ENCODE measurements around the gene KEAP1. TPM values are rescaled to one million over a fixed set of nuclear protein-coding genes. Genes with fewer than 3 reads are reported as not detected.
A peak's percentile ranks its signal among the peaks of the same experiment; 100 is the strongest.

KEAP1 gene
- total and polyA plus RNA-seq, 2 of the 8 experiments (the other 6 are each of a cell fraction or from before 2014, with no cell fraction given), result 80.6 to 106 TPM

GRCh38 chr19:10502524-10503001 is 593 bp downstream of the KEAP1 start (continued):
- TF ChIP-seq PHF8 (conservative IDR thresholded peaks at IDR 0.05; ENCODE audit: low read depth, low read length) (peak; percentile 80), ATF3 (IDR thresholded peaks at IDR 0.05; ENCODE audit: insufficient read depth, low read depth, low read length) (no peak), SIX5 (IDR thresholded peaks at IDR 0.05; ENCODE audit: low read depth, low read length) (no peak), BCL11A (IDR thresholded peaks at IDR 0.05; ENCODE audit: low read depth in 2 of 2, low read length in 2 of 2) (no peak), CTBP2 (IDR thresholded peaks at IDR 0.05; ENCODE audit: borderline replicate concordance, insufficient read depth, insufficient read length, low read length) (no peak), CHD2 (IDR thresholded peaks at IDR 0.05; ENCODE audit: low read length) (no peak), RXRA (IDR thresholded peaks at IDR 0.05; ENCODE audit: insufficient read depth, low read depth, low read length) (no peak), NRF1 (IDR thresholded peaks at IDR 0.05; ENCODE audit: low read depth, low read length) (0 out of 2 replicates have a peak, but pooled peaks have one; percentile 22), USF2 (IDR thresholded peaks at IDR 0.05; ENCODE audit: low read length) (no peak), SAP30 (IDR thresholded peaks at IDR 0.05; ENCODE audit: insufficient read depth, insufficient replicate concordance, low read length) (no peak), CTCF (IDR thresholded peaks at IDR 0.05; ENCODE audit: control extremely low read depth in 1 of 3, insufficient read depth in 1 of 3, low read depth in 1 of 3, low read length in 3 of 3) (peak in 1 of 3 experiments; percentile 6; a peak in 1 of 4 replicates), RNF2 (IDR thresholded peaks at IDR 0.05; ENCODE audit: borderline replicate concordance, low read depth, low read length, missing control alignments, poor library complexity, severe bottlenecking) (no peak), MAX (IDR thresholded peaks at IDR 0.05) (peak; percentile 86), E2F6 (IDR thresholded peaks at IDR 0.05) (no peak), TEAD4 (IDR thresholded peaks at IDR 0.05; ENCODE audit: low read depth, low read length) (no peak), EZH2 (IDR thresholded peaks at IDR 0.05; ENCODE audit: low read depth, low read length, severe bottlenecking) (no peak), SIRT6 (IDR thresholded peaks at IDR 0.05; ENCODE audit: low read length) (no peak), ZNF274 (IDR thresholded peaks at IDR 0.05; ENCODE audit: borderline replicate concordance, extremely low read depth, low read length) (no peak), SP1 (IDR thresholded peaks at IDR 0.05; ENCODE audit: low read depth, low read length) (peak; percentile 53; the same call in 1 of the 2 replicates)

All from H1 (cell line).